Loucy (cell line): ENCODE measurements around the gene CHI3L1.

Experiments used
- H2AFZ ChIP-seq: fragments of 200-600 bp; sonication (generic); 2 replicates; pipeline ENCODE4 v1.6.0; 2016; ENCODE audit warnings: antibody characterized with exemption, mild to moderate bottlenecking, low read length, moderate library complexity
- H3F3A ChIP-seq: fragments of 200-600 bp; 2 replicates; pipeline ENCODE4 v1.6.0; 2016; ENCODE audit warnings: antibody characterized with exemption, low read depth, mild to moderate bottlenecking
- H3K27me3 ChIP-seq: fragments of 200-600 bp; sonication (generic); 2 replicates; pipeline ENCODE4 v1.6.1; 2014; ENCODE audit warnings: low read length, mild to moderate bottlenecking; ENCODE audit not compliant: insufficient read depth, poor library complexity, severe bottlenecking
- H3K36me3 ChIP-seq: fragments of 200-600 bp; sonication (generic); 2 replicates; pipeline ENCODE4 v1.6.1; 2016; ENCODE audit warnings: low read length; ENCODE audit not compliant: insufficient read depth
- H3K4me1 ChIP-seq: fragments of 200-600 bp; sonication (generic); 2 replicates; pipeline ENCODE4 v1.5.1; 2014; ENCODE audit warnings: low read length, mild to moderate bottlenecking; ENCODE audit not compliant: insufficient read depth, poor library complexity, severe bottlenecking
- H3K4me2 ChIP-seq: fragments of 200-600 bp; sonication (generic); 2 replicates; pipeline ENCODE4 v1.6.0; 2014; ENCODE audit warnings: antibody characterized with exemption, low read length, low read depth, mild to moderate bottlenecking; ENCODE audit not compliant: poor library complexity, severe bottlenecking
- H3K4me3 ChIP-seq: fragments of 200-600 bp; sonication (generic); 2 replicates; pipeline ENCODE4 v1.5.1; 2014; ENCODE audit warnings: low read length, mild to moderate bottlenecking, mixed read lengths; ENCODE audit not compliant: poor library complexity, severe bottlenecking
- H3K79me2 ChIP-seq: fragments of 200-600 bp; sonication (generic); 2 replicates; pipeline ENCODE4 v1.6.1; 2014; ENCODE audit warnings: low read length; ENCODE audit not compliant: insufficient read depth
- H3K9ac ChIP-seq: fragments of 200-600 bp; sonication (generic); 2 replicates; pipeline ENCODE4 v1.6.0; 2014; ENCODE audit warnings: mild to moderate bottlenecking, low read depth, low read length, moderate library complexity; ENCODE audit not compliant: poor library complexity, severe bottlenecking
- H3K9me2 ChIP-seq: fragments of 200-600 bp; sonication (generic); replicated peaks from 2 replicates; pipeline ENCODE4 v1.6.1; 2016; ENCODE audit warnings: low read depth, low read length, mixed read lengths
- H3K9me3 ChIP-seq: fragments of 200-600 bp; sonication (generic); 2 replicates; pipeline ENCODE4 v1.6.1; 2014; ENCODE audit warnings: mild to moderate bottlenecking, antibody characterized with exemption, low read length, low read depth; ENCODE audit not compliant: insufficient read depth
- H4K20me1 ChIP-seq: fragments of 200-600 bp; sonication (generic); 2 replicates; pipeline ENCODE4 v1.6.0; 2014; ENCODE audit warnings: antibody characterized with exemption, low read length, mild to moderate bottlenecking; ENCODE audit not compliant: insufficient read depth, poor library complexity, severe bottlenecking
- EZH2phosphoT487 ChIP-seq: fragments of 200-600 bp; IDR thresholded peaks from 2 replicates; pipeline ENCODE4 v1.6.1; 2018; ENCODE audit warnings: antibody characterized with exemption, mild to moderate bottlenecking, moderate library complexity, borderline replicate concordance
- TF ChIP-seq, protein P1 (sequence below): fragments of 200-600 bp; sonication (generic); conservative IDR thresholded peaks from 2 replicates; pipeline ENCODE4 v1.5.1; 2014; ENCODE audit warnings: mild to moderate bottlenecking, antibody characterized with exemption, low read length

The CHI3L1 gene

DNA sequence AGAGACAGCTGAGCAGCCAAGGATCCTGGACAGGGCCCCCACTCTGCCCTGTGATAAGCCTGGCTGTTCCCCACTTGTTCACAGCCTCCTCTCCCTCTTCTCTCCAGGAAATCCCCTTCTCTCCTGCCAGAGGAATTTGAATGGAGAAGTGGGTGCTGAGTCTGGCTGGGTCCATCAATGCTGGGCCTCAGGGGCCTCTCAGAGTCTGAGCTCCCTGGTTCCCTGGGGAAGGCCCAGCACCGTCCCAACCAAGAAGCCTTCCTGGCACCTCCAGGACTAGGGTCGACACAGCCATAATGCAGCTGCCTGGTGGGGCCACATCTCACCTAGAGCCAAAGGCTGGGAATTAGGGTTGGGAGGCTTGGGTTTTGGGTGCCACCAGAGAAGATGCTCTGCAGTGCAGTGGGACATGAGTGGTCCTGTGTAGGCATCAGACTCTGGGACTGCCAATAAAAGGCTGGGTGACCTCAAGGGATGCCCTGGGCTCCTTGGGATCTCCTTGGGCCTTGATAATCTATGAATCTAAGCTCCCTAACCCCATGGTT is 13.4 kb downstream of the CHI3L1 start:
- Histone ChIP-seq H3K9ac (no peak overlapping the region), H3K9me2 (no peaks in the 10 kb centered on the region), H3K9me3 (no peaks in the 10 kb centered on the region), H3K79me2 (no peaks in the 10 kb centered on the region), H3K4me3 (no peak overlapping the region), H3K36me3 (no peaks in the 10 kb centered on the region), H2AFZ (no peak overlapping the region), H4K20me1 (no peaks in the 10 kb centered on the region), H3K4me2 (no peak overlapping the region), H3F3A (no peaks in the 10 kb centered on the region), H3K27me3 (no peaks in the 10 kb centered on the region), H3K4me1 (peaks cover 14% of the 10 kb centered on the region)
- TF ChIP-seq, protein P1, sequence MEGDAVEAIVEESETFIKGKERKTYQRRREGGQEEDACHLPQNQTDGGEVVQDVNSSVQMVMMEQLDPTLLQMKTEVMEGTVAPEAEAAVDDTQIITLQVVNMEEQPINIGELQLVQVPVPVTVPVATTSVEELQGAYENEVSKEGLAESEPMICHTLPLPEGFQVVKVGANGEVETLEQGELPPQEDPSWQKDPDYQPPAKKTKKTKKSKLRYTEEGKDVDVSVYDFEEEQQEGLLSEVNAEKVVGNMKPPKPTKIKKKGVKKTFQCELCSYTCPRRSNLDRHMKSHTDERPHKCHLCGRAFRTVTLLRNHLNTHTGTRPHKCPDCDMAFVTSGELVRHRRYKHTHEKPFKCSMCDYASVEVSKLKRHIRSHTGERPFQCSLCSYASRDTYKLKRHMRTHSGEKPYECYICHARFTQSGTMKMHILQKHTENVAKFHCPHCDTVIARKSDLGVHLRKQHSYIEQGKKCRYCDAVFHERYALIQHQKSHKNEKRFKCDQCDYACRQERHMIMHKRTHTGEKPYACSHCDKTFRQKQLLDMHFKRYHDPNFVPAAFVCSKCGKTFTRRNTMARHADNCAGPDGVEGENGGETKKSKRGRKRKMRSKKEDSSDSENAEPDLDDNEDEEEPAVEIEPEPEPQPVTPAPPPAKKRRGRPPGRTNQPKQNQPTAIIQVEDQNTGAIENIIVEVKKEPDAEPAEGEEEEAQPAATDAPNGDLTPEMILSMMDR, result no peak
- no peak for TF ChIP-seq EZH2phosphoT487

DNA sequence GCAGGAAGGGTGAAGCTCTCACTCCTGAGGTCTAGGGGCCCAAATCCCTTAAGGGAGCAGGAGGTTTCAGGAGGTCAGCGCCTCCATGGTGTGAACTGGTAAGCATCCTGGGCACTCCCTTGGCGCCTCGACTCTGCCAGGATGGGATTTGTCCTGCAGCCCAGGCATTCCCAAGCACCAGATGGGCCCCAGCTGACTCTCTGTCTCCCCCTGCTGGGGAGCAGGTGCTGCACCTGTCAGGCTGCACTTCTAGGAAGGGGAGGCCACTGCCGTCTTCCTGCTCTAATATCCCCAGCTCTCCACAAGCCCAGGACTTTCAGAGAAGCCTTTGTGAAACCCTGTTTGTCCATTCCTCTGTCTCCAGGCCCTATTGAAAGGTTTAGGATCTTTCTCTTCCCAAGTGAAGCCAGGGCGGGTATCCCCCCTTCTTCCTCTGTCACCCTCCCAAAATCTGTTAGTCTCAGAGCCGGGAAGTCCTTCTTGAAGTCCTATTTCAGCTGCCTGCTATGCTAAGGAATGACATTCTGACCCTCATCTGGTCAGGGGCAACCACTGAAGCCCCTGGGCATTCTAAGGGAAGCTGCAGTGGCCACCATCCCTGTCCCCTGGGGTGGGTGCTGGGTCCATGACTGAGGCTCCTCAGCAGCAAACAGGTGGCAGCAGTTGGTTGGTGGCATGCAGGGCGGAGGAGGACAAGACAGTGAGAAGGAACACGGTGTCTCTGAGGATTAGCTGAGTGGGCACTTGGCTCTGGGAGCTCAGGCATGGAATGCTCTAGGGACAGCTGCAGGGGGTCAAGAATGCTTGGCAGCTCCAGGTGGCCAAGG is 14.1 kb downstream of the CHI3L1 start:
- H3K9me3 ChIP-seq, result no peaks in the 10 kb centered on the region
- no peak overlapping the region for H3K4me3 ChIP-seq
- H3K79me2 ChIP-seq, result no peaks in the 10 kb centered on the region
- H3K4me1 ChIP-seq, result peaks cover 12% of the 10 kb centered on the region
- no peaks in the 10 kb centered on the region for H3K9me2 ChIP-seq
- H3F3A ChIP-seq, result no peaks in the 10 kb centered on the region
- H3K4me2 ChIP-seq, result no peak overlapping the region
- H4K20me1 ChIP-seq, result no peaks in the 10 kb centered on the region
- no peaks in the 10 kb centered on the region for H3K36me3 ChIP-seq
- H3K9ac ChIP-seq, result no peak overlapping the region
- peak overlapping the region; percentile 51; the same call in 1 of the 2 replicates for H2AFZ ChIP-seq
- H3K27me3 ChIP-seq, result no peaks in the 10 kb centered on the region
- no peak for TF ChIP-seq EZH2phosphoT487
- TF ChIP-seq, protein P1, result peak; percentile 80

DNA sequence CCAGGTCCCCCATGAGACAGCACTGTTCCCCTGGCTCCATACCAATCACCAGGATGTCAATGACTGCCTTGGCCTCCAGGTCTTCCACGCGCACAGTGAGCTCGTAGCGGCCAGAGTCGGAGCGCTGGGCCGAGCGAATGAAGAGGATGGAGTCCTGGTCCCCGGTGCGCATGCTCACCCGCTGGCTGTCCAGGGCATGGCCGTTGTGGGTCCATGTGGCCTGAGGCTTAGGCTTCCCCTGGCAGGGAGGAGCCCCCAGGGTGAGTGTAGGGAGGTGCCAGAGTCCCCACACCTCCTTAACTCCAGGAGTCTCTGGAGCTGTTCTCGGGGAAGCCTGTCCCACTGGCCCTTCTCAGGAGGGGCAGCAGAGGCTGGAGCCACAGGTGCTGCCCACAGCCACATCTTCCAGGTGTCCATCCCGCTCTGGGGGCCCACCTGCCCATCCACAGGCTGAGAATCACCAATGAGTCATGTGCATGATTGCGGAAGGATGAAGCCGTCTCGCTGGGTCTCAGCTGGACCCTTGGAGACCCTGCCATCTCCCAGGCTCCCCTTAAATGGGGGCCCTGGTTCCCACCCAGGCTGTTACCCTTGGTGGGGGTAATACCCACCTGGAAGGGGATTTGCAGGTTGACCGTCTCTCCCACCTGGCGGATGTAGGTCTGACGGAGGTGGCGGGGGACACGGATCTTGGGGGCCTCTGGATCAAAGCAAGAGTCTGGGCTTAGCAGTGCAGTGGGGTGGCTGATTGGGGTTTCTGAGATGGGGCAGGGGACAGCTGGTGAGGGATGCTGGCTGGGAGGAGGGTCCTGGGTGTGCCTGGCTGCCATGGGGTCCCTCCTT is 14.9 kb downstream of the CHI3L1 start:
- no peaks in the 10 kb centered on the region for H3K9me3 ChIP-seq
- no peaks in the 10 kb centered on the region for H3K79me2 ChIP-seq
- H2AFZ ChIP-seq, result no peak overlapping the region
- no peak overlapping the region for H3K4me3 ChIP-seq
- no peaks in the 10 kb centered on the region for H3F3A ChIP-seq
- peaks cover 16% of the 10 kb centered on the region for H3K4me1 ChIP-seq
- H3K36me3 ChIP-seq, result no peaks in the 10 kb centered on the region
- no peak overlapping the region for H3K9ac ChIP-seq
- H4K20me1 ChIP-seq, result no peaks in the 10 kb centered on the region
- no peak overlapping the region for H3K4me2 ChIP-seq
- no peaks in the 10 kb centered on the region for H3K9me2 ChIP-seq
- H3K27me3 ChIP-seq, result no peaks in the 10 kb centered on the region
- TF ChIP-seq EZH2phosphoT487, result no peak
- TF ChIP-seq, protein P1, result no peak
